Activated CD4-positive, CD25-positive, alpha-beta regulatory T cell treated with anti-CD3 and anti-CD28 coated beads, Interleukin-2, amount 50 U/mL, for 72 hours (primary cell): ENCODE data around the gene SYTL2.

Experiments used
- DNase-seq: peaks from one replicate; pipeline ENCODE4 v3.0.0; 2021

SYTL2 gene

GRCh38 chr11:85725510-85726258 is 85.3 kb downstream of the SYTL2 start:
- DNase-seq: no peak

DNA sequence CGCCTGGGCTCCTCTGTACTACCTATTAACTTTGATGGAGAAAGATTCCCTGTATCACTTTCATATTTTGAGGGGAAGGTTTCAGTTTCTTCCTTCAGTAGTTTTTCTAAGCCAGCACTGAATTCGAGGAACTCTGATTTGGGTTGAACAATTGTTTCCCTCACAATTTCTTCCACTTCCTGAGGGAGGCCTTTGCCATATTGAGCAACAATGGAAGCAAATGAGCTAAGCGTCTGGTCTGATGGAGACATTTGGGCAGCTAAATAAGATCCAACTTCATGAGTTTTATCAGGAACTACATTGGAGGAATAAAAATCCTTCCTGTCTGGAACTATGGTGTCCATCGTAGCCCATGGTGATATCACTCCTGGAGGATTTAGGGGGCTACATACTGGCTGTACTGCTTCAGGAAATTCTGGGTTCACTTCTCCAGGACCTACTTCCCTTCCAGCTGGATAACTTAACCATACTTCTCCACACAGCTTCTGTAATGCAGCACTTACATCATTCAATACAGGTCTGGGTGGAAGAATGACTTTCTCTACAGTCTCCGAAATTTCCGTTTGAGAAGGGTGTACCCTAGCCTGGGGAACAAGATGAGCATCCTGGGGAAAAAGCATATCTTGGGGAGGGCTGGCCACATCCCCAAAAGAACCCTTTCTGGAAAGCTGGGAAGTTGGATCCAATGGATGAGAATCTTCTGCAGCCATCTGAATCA is 86.0 kb downstream of the SYTL2 start:
- no peak for DNase-seq

DNA sequence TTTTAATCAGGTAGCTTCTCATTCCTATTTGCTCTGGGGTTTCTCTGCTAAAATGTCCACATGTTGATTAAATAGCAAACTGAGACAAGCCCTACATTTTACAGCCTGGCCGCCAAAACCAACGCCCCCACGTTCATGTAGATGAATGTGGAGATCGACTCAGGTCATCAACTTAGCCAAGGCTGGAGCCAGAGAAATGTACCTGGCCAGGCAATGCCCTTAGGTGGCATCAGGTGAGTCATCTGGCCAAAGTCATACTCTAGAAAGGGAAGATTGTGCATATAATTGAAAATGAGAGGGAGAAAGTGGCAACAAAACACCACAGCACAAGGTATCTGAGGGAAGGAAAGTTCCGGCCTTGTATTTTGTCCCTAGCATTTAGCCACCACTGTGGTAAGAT is 87.9 kb downstream of the SYTL2 start:
- no peak for DNase-seq

GRCh38 chr11:85721191-85721590 is 89.8 kb downstream of the SYTL2 start:
- no peak for DNase-seq

GRCh38 chr11:85718991-85719807 is 91.7 kb downstream of the SYTL2 start:
- DNase-seq: no peak

DNA sequence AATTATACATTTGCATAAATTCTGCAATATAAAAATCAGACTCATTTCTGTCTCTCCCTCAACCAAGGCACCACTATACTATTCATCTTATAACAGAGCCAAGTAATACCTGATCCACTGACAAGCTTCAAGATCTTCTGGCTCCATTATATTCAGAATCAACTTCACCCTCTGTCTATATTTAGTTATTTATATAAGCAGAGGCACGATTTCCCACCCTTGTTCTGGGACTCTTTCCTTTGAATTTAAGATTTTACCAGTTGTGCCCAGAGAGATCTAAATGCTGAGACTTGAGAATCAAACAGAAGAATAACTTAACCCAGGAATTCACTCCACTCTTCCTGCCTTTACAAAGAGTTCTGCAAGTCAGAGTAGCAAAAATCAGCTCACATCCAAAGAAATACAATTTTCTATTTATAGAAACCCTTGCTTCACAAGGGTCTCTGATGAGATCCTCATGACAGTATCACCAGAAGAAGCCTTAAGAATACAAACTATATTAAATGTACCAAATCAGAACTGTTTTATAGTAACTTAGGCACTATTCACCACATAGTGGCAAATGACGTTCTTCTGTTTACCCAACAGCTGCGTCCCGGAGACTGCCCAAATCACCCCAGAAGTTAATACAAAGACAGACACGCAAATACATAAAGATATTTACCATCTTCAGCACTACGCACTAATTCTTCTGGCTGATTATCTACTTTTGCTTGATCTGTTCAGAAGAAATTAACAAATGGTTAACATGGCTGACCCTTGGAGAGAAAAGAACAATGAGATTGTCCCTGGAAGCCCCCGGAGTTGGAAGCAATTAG is 92.6 kb downstream of the SYTL2 start:
- DNase-seq: no peak

DNA sequence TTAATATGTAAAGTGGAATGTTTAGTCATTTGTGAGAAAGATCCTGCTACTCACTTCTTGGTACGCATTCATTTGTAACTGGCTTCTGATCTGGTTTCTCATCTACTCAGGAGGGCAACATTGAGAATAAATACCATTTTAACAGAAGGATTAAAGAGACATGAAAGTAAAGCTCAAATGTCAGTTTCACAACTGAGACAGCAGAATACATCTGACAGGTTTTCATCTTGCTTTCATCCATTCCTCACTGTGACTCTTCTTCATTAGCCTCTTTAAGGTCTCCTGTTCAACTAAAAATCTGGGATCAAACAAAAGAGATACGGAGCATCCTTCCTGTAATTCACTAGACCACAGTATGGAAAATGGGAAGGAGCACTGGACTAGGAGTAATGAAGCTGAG is 93.5 kb downstream of the SYTL2 start:
- no peak for DNase-seq

GRCh38 chr11:85712953-85713352 is 98.0 kb downstream of the SYTL2 start:
- no peak for DNase-seq

GRCh38 chr11:85710917-85711316 is 100.0 kb downstream of the SYTL2 start:
- no peak for DNase-seq

- DNase-seq: no peak
Observed at GRCh38 chr11:85709941-85710702, 100.8 kb downstream of the SYTL2 start.

GRCh38 chr11:85705800-85706199 is 105.1 kb downstream of the SYTL2 start:
- DNase-seq: no peak

DNA sequence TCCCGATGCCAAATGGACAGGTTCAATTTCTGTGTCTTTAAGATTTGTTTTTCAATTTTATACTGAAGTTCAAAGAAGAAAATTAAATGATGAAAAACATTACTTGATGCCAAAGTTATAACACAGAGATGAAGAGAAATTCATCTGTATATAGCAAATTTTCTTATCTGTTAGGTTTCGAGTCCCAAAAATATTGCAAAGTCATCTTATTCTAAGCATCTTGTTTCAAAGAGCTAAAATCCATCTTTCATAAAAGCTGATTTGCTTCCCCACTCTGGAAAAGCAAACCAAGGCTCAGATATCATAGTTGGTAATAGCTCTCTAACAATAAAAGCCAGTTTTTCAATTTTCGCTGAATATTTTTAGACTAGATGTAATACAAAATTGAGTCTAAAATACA is 106.0 kb downstream of the SYTL2 start:
- DNase-seq: no peak

DNA sequence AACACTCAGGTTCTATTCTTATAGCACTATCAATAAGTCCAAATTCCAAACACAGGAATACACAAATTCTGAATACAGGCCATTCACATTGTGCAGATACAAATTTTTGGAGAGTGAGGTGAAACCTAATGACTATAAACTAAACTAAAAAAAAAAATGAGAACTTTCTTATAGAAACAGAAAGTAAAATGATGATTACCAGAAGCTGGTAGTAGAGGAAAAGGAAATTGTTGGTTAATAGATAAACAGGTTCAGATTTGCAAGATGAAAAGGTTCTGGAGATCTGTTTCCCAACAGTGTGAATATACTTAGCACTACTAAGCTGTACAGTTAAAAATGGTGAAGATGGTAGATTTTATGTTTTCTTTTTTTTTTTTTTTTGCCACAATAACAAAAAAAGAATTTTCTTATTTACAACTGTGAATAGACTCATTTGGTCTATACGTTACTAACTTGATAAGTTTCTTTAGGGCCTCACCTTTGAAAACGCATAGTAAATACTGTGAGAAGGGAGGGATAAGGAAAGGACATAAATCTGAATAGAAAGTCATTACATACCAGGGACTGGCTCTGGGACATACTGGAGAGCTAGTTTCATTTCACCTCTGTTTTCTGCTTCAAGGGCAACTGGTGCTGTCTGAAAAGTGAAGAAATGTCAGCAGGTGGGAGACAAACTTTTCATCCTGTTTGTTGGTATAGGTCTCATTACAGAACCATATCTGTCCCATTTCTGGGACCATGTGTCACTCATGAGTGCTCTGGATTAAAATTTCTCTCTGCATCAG is 110.8 kb downstream of the SYTL2 start:
- DNase-seq: no peak

- no peak for DNase-seq
Observed at GRCh38 chr11:85698195-85698594, 112.7 kb downstream of the SYTL2 start.

DNA sequence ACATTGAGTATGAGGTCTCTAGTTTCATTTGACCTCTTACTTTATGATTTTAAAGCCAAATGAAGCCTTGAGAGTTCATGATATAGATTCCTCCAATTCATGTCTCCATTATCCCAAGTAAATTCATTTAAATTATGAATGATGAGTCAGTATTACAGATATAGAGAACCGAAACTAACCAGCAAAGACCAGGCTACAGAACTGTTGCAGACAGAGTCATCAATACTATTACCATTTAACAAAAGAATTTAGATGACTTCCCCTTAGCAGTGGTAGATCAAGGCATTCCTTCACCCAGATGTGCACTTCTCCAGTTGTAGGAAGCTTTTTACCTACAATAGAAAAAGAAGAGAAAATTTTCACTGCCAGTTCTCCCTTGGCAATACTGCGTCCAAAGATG is 113.2 kb downstream of the SYTL2 start:
- DNase-seq: no peak

- DNase-seq: no peak
Observed at GRCh38 chr11:85695546-85695945, 115.4 kb downstream of the SYTL2 start.

GRCh38 chr11:85694385-85694980 is 116.5 kb downstream of the SYTL2 start:
- no peak for DNase-seq

- DNase-seq: no peak
Observed at GRCh38 chr11:85685820-85686459, 125.0 kb downstream of the SYTL2 start, which contains the start of gene CCDC89. TSS of gene CCDC89 (minus strand) at chr11:85686195. CDS start at chr11:85686130, 65 bp downstream.

GRCh38 chr11:85685125-85685819 is 125.7 kb downstream of the SYTL2 start:
- DNase-seq: no peak
